GM19239 (cell line): ENCODE data around the gene HEXA.

Experiments used
- DNase-seq: peaks from one replicate; pipeline ENCODE4 v3.0.0; 2011; ENCODE audit warnings: low spot score; ENCODE audit not compliant: insufficient read length
- FAIRE-seq: peaks from 2 replicates; lab custom pipeline; 2011; peaks lifted over from hg19 to GRCh38; lab: Jason Lieb, UNC

The HEXA gene

DNA sequence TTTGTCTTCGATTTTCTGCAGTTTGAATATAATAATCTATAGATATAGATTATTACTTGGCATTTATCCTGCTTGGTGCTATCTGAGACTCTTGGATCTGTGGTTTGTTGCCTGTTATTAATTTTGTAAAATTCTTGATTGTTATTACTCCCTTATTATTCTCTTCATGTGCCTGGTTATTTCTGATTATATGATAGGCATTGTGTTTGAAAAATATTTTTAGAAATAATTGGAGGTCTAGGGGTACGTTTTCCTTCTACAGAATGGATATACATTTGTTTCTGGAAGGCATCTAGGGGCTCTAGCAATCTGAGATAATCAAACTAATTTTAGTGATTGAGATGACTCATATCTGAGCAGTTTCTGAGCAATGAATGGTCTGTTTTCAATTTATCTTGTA lies 41.0 kb downstream of the HEXA start:
- no peak for DNase-seq

DNA sequence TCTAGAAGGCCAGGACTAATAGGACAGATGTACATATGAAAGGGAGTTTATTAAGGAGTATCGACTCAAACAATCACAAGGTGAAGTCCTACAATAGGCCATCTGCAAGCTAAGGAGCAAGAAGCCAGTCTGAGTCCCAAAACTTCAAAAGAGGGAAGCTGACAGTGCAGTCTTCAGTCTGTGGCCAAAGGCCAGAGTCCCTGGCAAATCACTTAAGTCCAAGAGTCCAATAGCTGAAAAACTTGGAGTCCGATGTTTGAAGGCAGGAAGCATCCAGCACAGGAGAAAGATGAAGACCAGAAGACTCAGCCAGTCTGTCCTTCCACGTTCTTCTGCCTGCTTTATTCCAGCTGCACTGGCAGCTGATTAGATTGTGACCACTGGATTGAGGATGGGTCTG lies 44.8 kb downstream of the HEXA start:
- DNase-seq, result no peak
- no peak for FAIRE-seq

More for the DNA sequence above, 41.0 kb downstream of the HEXA start:
- FAIRE-seq, result no peak

DNA sequence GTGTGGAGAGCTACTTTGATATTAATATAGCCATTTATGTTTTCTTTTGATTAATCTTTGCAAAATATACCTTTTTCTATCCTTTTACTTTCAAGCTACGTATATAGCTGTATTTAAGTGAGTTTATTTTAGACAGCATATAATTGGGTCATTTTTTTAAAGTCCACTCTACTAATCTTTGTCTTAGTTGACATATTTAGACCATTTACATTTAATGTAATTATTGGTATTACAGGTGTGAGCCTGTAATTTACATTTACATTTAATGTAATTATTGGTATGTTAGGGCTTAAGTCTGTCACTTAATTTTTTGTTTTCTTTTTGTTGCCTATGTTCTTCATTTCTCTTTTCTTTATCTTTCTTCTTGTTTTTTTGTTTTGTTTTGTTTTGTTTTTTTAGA lies 52.1 kb downstream of the HEXA start:
- no peak for FAIRE-seq
- no peak for DNase-seq

GRCh38 chr15:72319985-72320671 lies 55.7 kb downstream of the HEXA start, which contains the start of gene CELF6:
CELF6 (minus strand) TSS chr15:72320157; CDS start chr15:72319874, 283 bp downstream.
- FAIRE-seq (no peak), DNase-seq (peak; percentile 76)

GRCh38 chr15:72319360-72319984 lies 56.3 kb downstream of the HEXA start:
- FAIRE-seq (no peak), DNase-seq (peak; percentile 30)

- FAIRE-seq, result no peak
- DNase-seq, result no peak
Measured at GRCh38 chr15:72318408-72318942, 57.3 kb downstream of the HEXA start.

- DNase-seq (no peak), FAIRE-seq (no peak)
Measured at GRCh38 chr15:72315706-72316370, 60.0 kb downstream of the HEXA start.

DNA sequence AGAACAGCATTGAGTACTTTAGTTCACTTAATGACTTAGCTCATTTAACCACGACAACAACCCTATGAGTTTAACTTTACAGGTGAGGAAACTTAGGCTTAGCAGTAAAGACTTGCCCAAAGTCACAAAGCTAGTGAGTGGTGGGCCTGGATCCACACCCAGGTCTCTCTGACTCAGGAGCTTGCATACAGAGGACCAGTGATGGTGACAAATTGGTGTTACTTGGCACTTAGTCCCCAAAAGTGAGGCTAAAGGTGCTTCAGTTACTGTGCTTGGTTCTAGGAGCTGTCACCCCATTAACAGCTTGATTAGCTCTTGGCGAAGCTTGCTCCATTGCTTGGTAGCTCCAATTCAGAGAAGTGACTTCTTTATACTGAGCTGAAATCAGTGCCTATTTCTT lies 61.9 kb downstream of the HEXA start:
- FAIRE-seq, result no peak
- DNase-seq, result no peak

DNA sequence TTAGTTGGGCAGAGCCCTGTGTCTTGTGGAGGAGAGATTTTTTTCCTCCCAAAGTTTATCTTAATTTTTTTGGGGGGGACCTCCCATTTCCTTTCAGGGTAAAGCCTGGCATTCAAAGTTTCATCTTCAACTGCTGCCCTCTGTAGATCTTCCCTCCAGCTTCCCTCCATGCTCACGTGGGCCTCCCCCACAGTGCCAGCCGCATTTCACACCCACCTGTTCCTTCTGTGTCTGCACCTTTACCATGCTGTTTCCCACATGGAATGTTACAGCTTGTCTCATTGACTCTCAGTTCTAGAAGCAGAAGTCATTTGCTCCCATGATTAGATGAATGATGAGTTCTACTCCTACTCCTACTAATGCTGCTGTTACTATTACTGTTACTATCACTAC lies 62.4 kb downstream of the HEXA start:
- no peak for DNase-seq

GRCh38 chr15:72312605-72313447 lies 63.0 kb downstream of the HEXA start:
- FAIRE-seq (peak; percentile 91), DNase-seq (peak; percentile 82)

More for the DNA sequence above, 62.4 kb downstream of the HEXA start:
- no peak for FAIRE-seq

GRCh38 chr15:72307026-72307425 lies 68.8 kb downstream of the HEXA start:
- no peak for FAIRE-seq

DNA sequence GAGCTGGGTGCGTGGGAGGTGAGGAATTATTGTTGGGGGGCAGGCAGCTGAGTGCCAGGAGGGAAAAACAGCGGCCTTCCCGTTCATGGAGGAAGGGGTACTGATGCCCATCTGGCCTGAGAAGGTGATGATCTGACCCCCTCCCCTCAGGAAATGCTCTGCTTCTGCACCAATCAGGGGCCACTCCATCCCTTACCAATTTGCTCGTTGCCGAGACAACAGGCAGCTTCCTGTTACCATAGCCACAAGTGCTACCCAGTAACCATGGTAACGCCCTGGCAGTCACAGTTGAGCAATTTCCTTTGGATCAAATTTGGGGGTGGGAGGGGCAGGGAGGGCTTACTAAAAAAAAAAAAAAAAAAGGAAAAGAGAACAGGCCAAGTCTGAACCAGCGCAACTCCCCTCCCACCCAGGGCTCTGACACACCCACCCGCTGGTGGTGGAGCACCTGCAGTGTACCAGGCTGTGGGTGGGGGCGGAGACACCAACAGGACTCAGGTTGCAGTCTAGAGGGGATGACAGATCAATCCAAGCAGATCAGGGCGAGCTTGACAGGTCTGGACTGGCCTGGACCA lies 69.5 kb downstream of the HEXA start:
- FAIRE-seq, result no peak

More at GRCh38 chr15:72307026-72307425, 68.8 kb downstream of the HEXA start:
- no peak for DNase-seq

DNA sequence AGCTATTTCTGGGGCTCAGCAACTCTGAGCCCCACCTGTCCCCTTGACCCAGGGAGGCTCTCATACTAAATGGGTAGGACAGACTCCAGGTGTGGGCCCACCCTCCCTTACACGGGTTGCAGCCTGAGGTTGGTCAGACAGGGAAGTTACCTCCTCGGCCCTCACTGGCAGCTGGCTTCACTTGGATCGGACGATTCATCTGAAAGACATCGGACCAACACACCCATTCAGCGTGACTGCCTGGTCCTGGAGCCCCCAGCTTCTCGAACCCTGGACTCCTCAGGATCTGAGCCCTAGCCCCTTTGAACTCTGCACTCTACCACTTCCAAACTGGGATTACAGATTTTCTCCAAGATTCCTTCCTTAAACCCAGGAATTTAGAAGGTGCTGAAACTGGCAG lies 71.2 kb downstream of the HEXA start:
- no peak for DNase-seq
- no peak for FAIRE-seq

More for the DNA sequence above, 69.5 kb downstream of the HEXA start:
- no peak for DNase-seq

GRCh38 chr15:72302955-72303354 lies 72.9 kb downstream of the HEXA start:
- no peak for DNase-seq
- FAIRE-seq, result no peak
